B cell (primary cell): ENCODE measurements around the gene CCDC60.

Experiments
- CTCF ChIP-seq: fragments of 200-600 bp; IDR thresholded peaks from one replicate; pipeline ENCODE4 v1.8.0; 2022; ENCODE audit warnings: antibody characterized with exemption, mild to moderate bottlenecking
- EZH2 ChIP-seq: IDR thresholded peaks from 2 replicates; pipeline ENCODE4 v1.6.1; 2012; ENCODE audit warnings: borderline replicate concordance, low read depth, mild to moderate bottlenecking, moderate library complexity, low read length; ENCODE audit not compliant: insufficient read depth, poor library complexity, severe bottlenecking

GRCh38 chr12:119391673-119392072 is 57.1 kb downstream of the CCDC60 start:
- TF ChIP-seq EZH2 = no peak
- TF ChIP-seq CTCF = no peak
